ENCODE measurements around the gene DNLZ.

- TF ChIP-seq POLR2A (IDR thresholded peaks at IDR 0.05), result no peak
- TF ChIP-seq CTCF (IDR thresholded peaks at IDR 0.05 in 8 of 11, conservative IDR thresholded peaks at IDR 0.05 in 3 of 11), result no peak
These were observed 31.0 kb downstream of the DNLZ start for GRCh38 chr9:136332482-136332983.

Data from spleen (tissue), 7 donors.